OCI-LY7 (cell line): Measurements from ENCODE around the gene TNS1. TPM values are rescaled to one million over a fixed set of nuclear protein-coding genes. Genes with fewer than 3 reads are reported as not detected.

Experiments
- BruUV-seq: library from RNA; stranded (reverse); fragments of 400-500 nt; replicated peaks from 2 replicates; lab custom pipeline; 2021; lab: Mats Ljungman, UMichigan
- CTCF ChIA-PET: fragments of 300-600 bp; sonication (Branson Sonifier 250); formaldehyde crosslinking; loops from one replicate; lab custom pipeline; 2022; ENCODE audit warnings: antibody characterized with exemption; ENCODE audit not compliant: unreplicated experiment; lab: Charles Lee
- POLR2A ChIA-PET: fragments of 300-600 bp; sonication (Branson Sonifier 250); formaldehyde crosslinking; loops from one replicate; lab custom pipeline; 2022; ENCODE audit warnings: antibody characterized with exemption; lab: Charles Lee
- DNase-seq: peaks from one replicate; pipeline ENCODE4 v3.0.0-alpha.2; 2015; ENCODE audit warnings: low spot score
- H2AFZ ChIP-seq: fragments of 200-600 bp; sonication (generic), shearing (Covaris generic); 2 replicates; pipeline ENCODE4 v1.6.1; 2014; ENCODE audit warnings: mild to moderate bottlenecking, antibody characterized with exemption, low read length, moderate library complexity
- H3K27ac ChIP-seq: fragments of 200-600 bp; sonication (generic); 2 replicates; pipeline ENCODE4 v1.5.1; 2014; ENCODE audit warnings: mixed run types, low read depth, mild to moderate bottlenecking, moderate library complexity, low read length, inconsistent platforms; ENCODE audit not compliant: poor library complexity, severe bottlenecking
- H3K36me3 ChIP-seq: fragments of 200-600 bp; sonication (generic); 2 replicates; pipeline ENCODE4 v1.6.1; 2014; ENCODE audit warnings: mild to moderate bottlenecking, antibody characterized with exemption, low read length, moderate library complexity, mixed read lengths; ENCODE audit not compliant: insufficient read depth
- H3K4me1 ChIP-seq: fragments of 200-600 bp; sonication (generic); 2 replicates; pipeline ENCODE4 v1.5.1; 2014; ENCODE audit warnings: mild to moderate bottlenecking, low read length; ENCODE audit not compliant: insufficient read depth, poor library complexity, severe bottlenecking
- H3K4me2 ChIP-seq: fragments of 200-600 bp; sonication (generic); 2 replicates; pipeline ENCODE4 v1.6.1; 2014; ENCODE audit warnings: mild to moderate bottlenecking, low read length
- H3K4me3 ChIP-seq: fragments of 200-600 bp; sonication (generic); 2 replicates; pipeline ENCODE4 v1.5.1; 2014; ENCODE audit warnings: mild to moderate bottlenecking, low read depth, low read length; ENCODE audit not compliant: poor library complexity, severe bottlenecking
- H3K79me2 ChIP-seq: fragments of 200-600 bp; sonication (generic); 2 replicates; pipeline ENCODE4 v1.6.1; 2016; ENCODE audit warnings: low read depth, mild to moderate bottlenecking, low read length, moderate library complexity, mixed read lengths; ENCODE audit not compliant: insufficient read depth
- H3K9me2 ChIP-seq: fragments of 200-600 bp; sonication (generic); 2 replicates; pipeline ENCODE4 v1.6.1; 2016; ENCODE audit warnings: mild to moderate bottlenecking, low read length, mixed read lengths; ENCODE audit not compliant: insufficient read depth
- H3K9me3 ChIP-seq: fragments of 200-600 bp; sonication (generic); 2 replicates; pipeline ENCODE4 v1.6.1; 2014; ENCODE audit warnings: mild to moderate bottlenecking, mixed run types, low read length, mixed read lengths
- H4K20me1 ChIP-seq: fragments of 200-600 bp; sonication (generic); 2 replicates; pipeline ENCODE4 v1.6.1; 2014; ENCODE audit warnings: mild to moderate bottlenecking, antibody characterized with exemption, low read length, moderate library complexity, mixed read lengths; ENCODE audit not compliant: insufficient read depth
- EZH2phosphoT487 ChIP-seq: fragments of 200-600 bp; sonication (generic); IDR thresholded peaks from 2 replicates; pipeline ENCODE4 v1.6.1; 2018; ENCODE audit warnings: low read depth, borderline replicate concordance, mild to moderate bottlenecking, mixed run types, antibody characterized with exemption, low read length, moderate library complexity, mixed read lengths
- intact Hi-C: fragments of 100-400 bp; cut with micrococcal nuclease; formaldehyde crosslinking; loops from one replicate; pipeline ENCODE4 v1.10.0; 2022; ENCODE audit not compliant: unreplicated experiment
- total RNA-seq, 2 experiments: library from RNA; depleted of rRNA in 1 of 2; stranded (reverse); fragments of >200 nt in 1 of 2; shearing (Covaris generic) in 1 of 2; gene quantifications; 2 replicates each; pipeline ENCODE4 v1.2.3, GENCODE V29; 2014 to 2022
- TF ChIP-seq, protein P1 (sequence below): fragments of 200-600 bp; sonication (generic); conservative IDR thresholded peaks from 2 replicates; pipeline ENCODE4 v1.5.1; 2014; ENCODE audit warnings: mild to moderate bottlenecking, antibody characterized with exemption, low read length, moderate library complexity, mixed read lengths

TNS1 gene
- total RNA-seq, 2 experiments from 2014 or later: not detected

GRCh38 chr2:217947383-217948350 is 55.1 kb downstream of the TNS1 start:
- ChIA-PET POLR2A (no interaction called here), CTCF (no interaction called here)
- Histone ChIP-seq H3K9me2 (no peaks in the 10 kb centered on the region), H4K20me1 (no peaks in the 10 kb centered on the region), H2AFZ (no peak overlapping the region), H3K27ac (no peak overlapping the region), H3K4me3 (no peak overlapping the region), H3K4me2 (no peak overlapping the region), H3K36me3 (no peaks in the 10 kb centered on the region), H3K4me1 (no peaks in the 10 kb centered on the region), H3K79me2 (no peaks in the 10 kb centered on the region), H3K9me3 (no peaks in the 10 kb centered on the region)
- no TSS peak for BruUV-seq
- intact Hi-C loops: no loop called here
- TF ChIP-seq, protein P1, sequence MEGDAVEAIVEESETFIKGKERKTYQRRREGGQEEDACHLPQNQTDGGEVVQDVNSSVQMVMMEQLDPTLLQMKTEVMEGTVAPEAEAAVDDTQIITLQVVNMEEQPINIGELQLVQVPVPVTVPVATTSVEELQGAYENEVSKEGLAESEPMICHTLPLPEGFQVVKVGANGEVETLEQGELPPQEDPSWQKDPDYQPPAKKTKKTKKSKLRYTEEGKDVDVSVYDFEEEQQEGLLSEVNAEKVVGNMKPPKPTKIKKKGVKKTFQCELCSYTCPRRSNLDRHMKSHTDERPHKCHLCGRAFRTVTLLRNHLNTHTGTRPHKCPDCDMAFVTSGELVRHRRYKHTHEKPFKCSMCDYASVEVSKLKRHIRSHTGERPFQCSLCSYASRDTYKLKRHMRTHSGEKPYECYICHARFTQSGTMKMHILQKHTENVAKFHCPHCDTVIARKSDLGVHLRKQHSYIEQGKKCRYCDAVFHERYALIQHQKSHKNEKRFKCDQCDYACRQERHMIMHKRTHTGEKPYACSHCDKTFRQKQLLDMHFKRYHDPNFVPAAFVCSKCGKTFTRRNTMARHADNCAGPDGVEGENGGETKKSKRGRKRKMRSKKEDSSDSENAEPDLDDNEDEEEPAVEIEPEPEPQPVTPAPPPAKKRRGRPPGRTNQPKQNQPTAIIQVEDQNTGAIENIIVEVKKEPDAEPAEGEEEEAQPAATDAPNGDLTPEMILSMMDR: no peak
- TF ChIP-seq EZH2phosphoT487: no peak
- no peak for DNase-seq

- Histone ChIP-seq H3K9me2 (no peaks in the 10 kb centered on the region), H3K4me1 (no peaks in the 10 kb centered on the region), H2AFZ (no peak overlapping the region), H3K79me2 (no peaks in the 10 kb centered on the region), H3K9me3 (no peaks in the 10 kb centered on the region), H4K20me1 (no peaks in the 10 kb centered on the region), H3K36me3 (no peaks in the 10 kb centered on the region), H3K4me2 (no peak overlapping the region), H3K27ac (no peak overlapping the region), H3K4me3 (no peak overlapping the region)
- POLR2A ChIA-PET: no interaction called here
- intact Hi-C loops: no loop called here
- BruUV-seq: no TSS peak
- TF ChIP-seq, protein P1: no peak
- TF ChIP-seq EZH2phosphoT487: no peak
- no peak for DNase-seq
- CTCF ChIA-PET: no interaction called here
Measured at GRCh38 chr2:217946051-217946450, 56.7 kb downstream of the TNS1 start.

- ChIA-PET CTCF (no interaction called here), POLR2A (no interaction called here)
- Histone ChIP-seq H3K4me1 (no peaks in the 10 kb centered on the region), H3K79me2 (no peaks in the 10 kb centered on the region), H3K36me3 (no peaks in the 10 kb centered on the region), H2AFZ (no peak overlapping the region), H3K27ac (no peak overlapping the region), H3K9me3 (no peaks in the 10 kb centered on the region), H3K4me3 (no peak overlapping the region), H3K4me2 (no peak overlapping the region), H4K20me1 (no peaks in the 10 kb centered on the region), H3K9me2 (no peaks in the 10 kb centered on the region)
- no TSS peak for BruUV-seq
- DNase-seq: no peak
- TF ChIP-seq EZH2phosphoT487: no peak
- TF ChIP-seq, protein P1: no peak
- intact Hi-C loops: no loop called here
Measured at GRCh38 chr2:217945530-217945929, 57.3 kb downstream of the TNS1 start.
